Measurements from ENCODE around the gene YAF2.

Gene YAF2

GRCh38 chr12:42118136-42118879 lies 119.7 kb downstream of the YAF2 start:
- H3K27ac ChIP-seq, result no peak overlapping the region
- TF ChIP-seq, protein P1, sequence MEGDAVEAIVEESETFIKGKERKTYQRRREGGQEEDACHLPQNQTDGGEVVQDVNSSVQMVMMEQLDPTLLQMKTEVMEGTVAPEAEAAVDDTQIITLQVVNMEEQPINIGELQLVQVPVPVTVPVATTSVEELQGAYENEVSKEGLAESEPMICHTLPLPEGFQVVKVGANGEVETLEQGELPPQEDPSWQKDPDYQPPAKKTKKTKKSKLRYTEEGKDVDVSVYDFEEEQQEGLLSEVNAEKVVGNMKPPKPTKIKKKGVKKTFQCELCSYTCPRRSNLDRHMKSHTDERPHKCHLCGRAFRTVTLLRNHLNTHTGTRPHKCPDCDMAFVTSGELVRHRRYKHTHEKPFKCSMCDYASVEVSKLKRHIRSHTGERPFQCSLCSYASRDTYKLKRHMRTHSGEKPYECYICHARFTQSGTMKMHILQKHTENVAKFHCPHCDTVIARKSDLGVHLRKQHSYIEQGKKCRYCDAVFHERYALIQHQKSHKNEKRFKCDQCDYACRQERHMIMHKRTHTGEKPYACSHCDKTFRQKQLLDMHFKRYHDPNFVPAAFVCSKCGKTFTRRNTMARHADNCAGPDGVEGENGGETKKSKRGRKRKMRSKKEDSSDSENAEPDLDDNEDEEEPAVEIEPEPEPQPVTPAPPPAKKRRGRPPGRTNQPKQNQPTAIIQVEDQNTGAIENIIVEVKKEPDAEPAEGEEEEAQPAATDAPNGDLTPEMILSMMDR (IDR thresholded peaks at IDR 0.05), result no peak
- TF ChIP-seq ZFX (IDR thresholded peaks at IDR 0.05; ENCODE audit: borderline replicate concordance), result no peak

DNA sequence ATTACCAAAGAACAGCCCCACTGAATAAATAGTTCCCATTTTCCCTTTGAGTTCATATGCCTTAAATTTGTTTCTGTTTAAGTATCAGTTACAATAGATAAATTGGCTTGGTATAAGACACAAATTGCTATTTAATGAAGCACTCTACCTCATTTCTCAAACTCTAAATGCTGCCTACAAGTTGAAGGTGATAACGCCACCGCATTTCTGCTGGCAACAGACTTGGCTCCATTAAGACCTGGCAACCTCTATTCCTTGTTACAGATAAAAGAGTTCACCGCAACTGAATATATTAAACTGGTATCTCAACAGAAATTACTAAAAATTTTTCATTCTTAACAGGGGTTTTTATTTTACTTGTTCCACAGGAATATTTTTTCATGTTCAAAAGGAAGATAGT lies 129.0 kb downstream of the YAF2 start:
- no peak overlapping the region for H3K27ac ChIP-seq
- TF ChIP-seq, protein P1 (IDR thresholded peaks at IDR 0.05), result no peak
- TF ChIP-seq ZFX (IDR thresholded peaks at IDR 0.05; ENCODE audit: borderline replicate concordance), result no peak
